RPMI7951 (cell line): Measurements from ENCODE around the gene COL5A1. TPM values are rescaled to one million over a fixed set of nuclear protein-coding genes. Genes with fewer than 3 reads are reported as not detected.
A peak's percentile ranks its signal among the peaks of the same experiment; 100 is the strongest.

Source experiments
- DNase-seq: peaks from one replicate; pipeline ENCODE4 v3.0.0-alpha.2; 2012; ENCODE audit warnings: low read depth
- total RNA-seq: library from RNA; depleted of rRNA; stranded (reverse); fragments of >200 nt; shearing (Covaris generic); gene quantifications from 2 replicates; pipeline ENCODE4 v1.2.3, GENCODE V29; 2014

COL5A1 gene
- total RNA-seq, 1 experiment from 2014 or later, result 138 TPM

GRCh38 chr9:134813841-134814240, 172.2 kb downstream of the COL5A1 start:
- DNase-seq, result no peak

- DNase-seq, result peak; percentile 76
Observed at GRCh38 chr9:134814598-134815215, 173.1 kb downstream of the COL5A1 start.

- DNase-seq, result no peak
Observed at GRCh38 chr9:134815435-134816214, 174.0 kb downstream of the COL5A1 start.

- no peak for DNase-seq
Observed at GRCh38 chr9:134816264-134816663, 174.7 kb downstream of the COL5A1 start.

GRCh38 chr9:134818000-134818568, 176.5 kb downstream of the COL5A1 start:
- no peak for DNase-seq

- DNase-seq, result no peak
Observed at GRCh38 chr9:134818591-134818990, 177.0 kb downstream of the COL5A1 start.

- DNase-seq, result no peak
Observed at GRCh38 chr9:134820901-134821300, 179.3 kb downstream of the COL5A1 start.

- no peak for DNase-seq
Observed at GRCh38 chr9:134822541-134822940, 180.9 kb downstream of the COL5A1 start.

GRCh38 chr9:134823623-134824022, 182.0 kb downstream of the COL5A1 start:
- no peak for DNase-seq

- no peak for DNase-seq
Observed at GRCh38 chr9:134824583-134824982, 183.0 kb downstream of the COL5A1 start.

- DNase-seq, result no peak
Observed at GRCh38 chr9:134825025-134825424, 183.4 kb downstream of the COL5A1 start.

- DNase-seq, result no peak
Observed at GRCh38 chr9:134826336-134827285, 185.0 kb downstream of the COL5A1 start.

- no peak for DNase-seq
Observed at GRCh38 chr9:134827559-134827958, 186.0 kb downstream of the COL5A1 start.

- DNase-seq, result no peak
Observed at GRCh38 chr9:134827993-134828392, 186.4 kb downstream of the COL5A1 start.

- DNase-seq, result no peak
Observed at GRCh38 chr9:134828892-134829291, 187.3 kb downstream of the COL5A1 start.

- no peak for DNase-seq
Observed at GRCh38 chr9:134829356-134829937, 187.8 kb downstream of the COL5A1 start.

- no peak for DNase-seq
Observed at GRCh38 chr9:134830126-134830525, 188.5 kb downstream of the COL5A1 start.

- DNase-seq, result no peak
Observed at GRCh38 chr9:134830926-134831720, 189.5 kb downstream of the COL5A1 start.

- DNase-seq, result no peak
Observed at GRCh38 chr9:134832471-134832870, 190.9 kb downstream of the COL5A1 start.

GRCh38 chr9:134833294-134833880, 191.8 kb downstream of the COL5A1 start:
- DNase-seq, result no peak
